Measurements from ENCODE around the gene NPAS2. TPM values are rescaled to one million over a fixed set of nuclear protein-coding genes. Genes with fewer than 3 reads are reported as not detected.

The NPAS2 gene
- total RNA-seq, 4 donors from 2014 or later: 7.7 to 83.2 (median 15.1) TPM

- DNase-seq (ENCODE audit: low spot score in 2 of 2): no peak
- WGBS, 2 donors: 90% methylated on average over 12 to 13 of the region's 13 CpGs
- no peak for TF ChIP-seq POLR2A (IDR thresholded peaks at IDR 0.05)
- TF ChIP-seq CTCF (IDR thresholded peaks at IDR 0.05): no peak
- TF ChIP-seq EP300 (IDR thresholded peaks at IDR 0.05): no peak
Measured at GRCh38 chr2:101040072-101040471, 220.1 kb downstream of the NPAS2 start.

GRCh38 chr2:101040761-101041160, 220.8 kb downstream of the NPAS2 start:
- DNase-seq (ENCODE audit: low spot score in 2 of 2): no peak
- Histone ChIP-seq H3K27ac (no peak overlapping the region), H3K4me3 (no peak overlapping the region), H3K9me3 (no peaks in the 10 kb centered on the region), H3K27me3 (no peaks in the 10 kb centered on the region), H3K4me1 (no peaks in the 10 kb centered on the region), H3K36me3 (peaks cover 0 to 50% (median 0%) of the 10 kb centered on the region in 3 donors)
- no peak for TF ChIP-seq EP300 (IDR thresholded peaks at IDR 0.05)
- no peak for TF ChIP-seq POLR2A (IDR thresholded peaks at IDR 0.05)
- WGBS, 2 donors: 86 to 89% methylated on average over 6 of the region's 6 CpGs

More at GRCh38 chr2:101040072-101040471, 220.1 kb downstream of the NPAS2 start:
- Histone ChIP-seq H3K27ac (no peak overlapping the region), H3K4me1 (no peaks in the 10 kb centered on the region), H3K27me3 (no peaks in the 10 kb centered on the region), H3K4me3 (no peak overlapping the region), H3K9me3 (no peaks in the 10 kb centered on the region), H3K36me3 (peaks cover 0 to 57% (median 0%) of the 10 kb centered on the region in 3 donors)

GRCh38 chr2:101041413-101041812, 221.5 kb downstream of the NPAS2 start:
- H3K36me3 ChIP-seq: peaks cover 0 to 50% (median 0%) of the 10 kb centered on the region in 3 donors

GRCh38 chr2:101045330-101045729, 225.4 kb downstream of the NPAS2 start:
- no peak for DNase-seq (ENCODE audit: low spot score in 2 of 2)
- H3K9me3 ChIP-seq: no peaks in the 10 kb centered on the region
- H3K36me3 ChIP-seq: peaks cover 0 to 39% (median 0%) of the 10 kb centered on the region in 3 donors
- no peak overlapping the region for H3K4me3 ChIP-seq
- TF ChIP-seq EP300 (IDR thresholded peaks at IDR 0.05) (no peak), CTCF (IDR thresholded peaks at IDR 0.05) (no peak), POLR2A (IDR thresholded peaks at IDR 0.05) (no peak)
- H3K4me1 ChIP-seq: peaks cover 0 to 14% (median 3%) of the 10 kb centered on the region in 4 donors
- H3K27me3 ChIP-seq: no peaks in the 10 kb centered on the region
- WGBS, 2 donors: 95 to 99% methylated on average over 10 of the region's 10 CpGs
- H3K27ac ChIP-seq: no peak overlapping the region

More at GRCh38 chr2:101041413-101041812, 221.5 kb downstream of the NPAS2 start:
- Histone ChIP-seq H3K27ac (no peak overlapping the region), H3K9me3 (no peaks in the 10 kb centered on the region), H3K27me3 (no peaks in the 10 kb centered on the region), H3K4me3 (no peak overlapping the region), H3K4me1 (no peaks in the 10 kb centered on the region)
- no peak for TF ChIP-seq CTCF (IDR thresholded peaks at IDR 0.05)
- TF ChIP-seq EP300 (IDR thresholded peaks at IDR 0.05): peak in 1 of 2 donors; percentile 39
- DNase-seq (ENCODE audit: low spot score in 2 of 2): no peak
- 77 to 79% methylated on average over 4 of the region's 4 CpGs for WGBS, 2 donors

Other genes starting within 250 kb of the NPAS2 start
- 1,000 to 10,000 TPM; 1,010 to 1,120 (median 1,024) TPM for gene RPL31, start 182.2 kb downstream of the NPAS2 start, total RNA-seq

Measured in tibial nerve (tissue), 4 donors.